Measurements from ENCODE around the gene MRPL33.

DNA sequence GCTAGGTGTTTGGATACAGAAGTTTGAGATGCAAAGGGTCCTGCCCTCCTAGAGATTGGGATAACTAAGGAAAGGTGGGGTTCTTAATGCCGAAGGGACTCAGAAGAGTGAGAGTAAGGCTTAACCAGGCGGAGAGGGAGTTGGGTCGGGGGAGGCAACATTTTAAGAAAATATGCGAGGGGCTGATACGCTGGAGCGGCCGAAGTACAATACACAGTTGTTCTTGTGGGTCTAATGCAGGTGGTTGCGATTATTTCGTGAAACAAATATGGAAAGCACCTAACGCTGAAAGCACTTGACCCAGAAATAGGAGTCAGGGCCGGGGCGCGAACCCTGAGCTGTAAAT, 344 bp upstream of the MRPL33 start:
- no peak for TF ChIP-seq EP300 (IDR thresholded peaks at IDR 0.05; ENCODE audit: borderline replicate concordance in 1 of 2, low read depth in 1 of 2, low read length in 1 of 2)
- TF ChIP-seq, protein P1, sequence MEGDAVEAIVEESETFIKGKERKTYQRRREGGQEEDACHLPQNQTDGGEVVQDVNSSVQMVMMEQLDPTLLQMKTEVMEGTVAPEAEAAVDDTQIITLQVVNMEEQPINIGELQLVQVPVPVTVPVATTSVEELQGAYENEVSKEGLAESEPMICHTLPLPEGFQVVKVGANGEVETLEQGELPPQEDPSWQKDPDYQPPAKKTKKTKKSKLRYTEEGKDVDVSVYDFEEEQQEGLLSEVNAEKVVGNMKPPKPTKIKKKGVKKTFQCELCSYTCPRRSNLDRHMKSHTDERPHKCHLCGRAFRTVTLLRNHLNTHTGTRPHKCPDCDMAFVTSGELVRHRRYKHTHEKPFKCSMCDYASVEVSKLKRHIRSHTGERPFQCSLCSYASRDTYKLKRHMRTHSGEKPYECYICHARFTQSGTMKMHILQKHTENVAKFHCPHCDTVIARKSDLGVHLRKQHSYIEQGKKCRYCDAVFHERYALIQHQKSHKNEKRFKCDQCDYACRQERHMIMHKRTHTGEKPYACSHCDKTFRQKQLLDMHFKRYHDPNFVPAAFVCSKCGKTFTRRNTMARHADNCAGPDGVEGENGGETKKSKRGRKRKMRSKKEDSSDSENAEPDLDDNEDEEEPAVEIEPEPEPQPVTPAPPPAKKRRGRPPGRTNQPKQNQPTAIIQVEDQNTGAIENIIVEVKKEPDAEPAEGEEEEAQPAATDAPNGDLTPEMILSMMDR (IDR thresholded peaks at IDR 0.05), result no peak
- TF ChIP-seq POLR2AphosphoS5 (IDR thresholded peaks at IDR 0.05; ENCODE audit: low read depth, low read length), result no peak
- no peak for TF ChIP-seq EZH2phosphoT487 (IDR thresholded peaks at IDR 0.05; ENCODE audit: borderline replicate concordance, low read depth)

Data from SK-N-SH (cell line).